Measurements from ENCODE around the gene CFAP43. TPM values are rescaled to one million over a fixed set of nuclear protein-coding genes. Genes with fewer than 3 reads are reported as not detected.

The CFAP43 gene
- total RNA-seq, 1 donor from 2014 or later: not detected

DNA sequence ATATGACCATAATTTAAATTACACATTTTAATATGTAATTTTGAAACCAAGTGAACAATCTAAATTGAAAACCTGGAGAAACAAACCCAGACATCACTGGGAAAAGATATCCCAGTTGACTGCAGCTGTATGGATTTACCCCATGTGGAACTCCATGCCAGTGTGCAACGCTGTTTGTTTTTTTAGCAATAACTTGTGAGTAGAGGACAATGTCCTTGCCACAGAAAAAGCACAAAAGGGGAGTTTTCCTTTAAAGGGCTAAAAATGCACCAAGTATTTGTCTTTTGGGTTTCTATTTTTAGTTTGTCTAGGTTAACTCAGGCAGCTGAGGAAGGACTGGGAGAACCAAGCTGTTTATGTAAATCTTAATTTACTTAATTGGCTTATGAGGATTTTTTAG, 131.4 kb downstream of the CFAP43 start:
- no peak for DNase-seq
- Histone ChIP-seq H3K9me3 (replicated peaks) (peaks cover 9% of the 10 kb centered on the region), H3K36me3 (no peaks in the 10 kb centered on the region), H3K4me3 (no peak overlapping the region), H3K4me1 (no peaks in the 10 kb centered on the region), H3K27ac (replicated peaks) (no peak overlapping the region), H3K27me3 (ENCODE audit: low read depth) (no peaks in the 10 kb centered on the region)
- intact Hi-C loops (cut with micrococcal nuclease): no loop called here
- TF ChIP-seq, protein P1, sequence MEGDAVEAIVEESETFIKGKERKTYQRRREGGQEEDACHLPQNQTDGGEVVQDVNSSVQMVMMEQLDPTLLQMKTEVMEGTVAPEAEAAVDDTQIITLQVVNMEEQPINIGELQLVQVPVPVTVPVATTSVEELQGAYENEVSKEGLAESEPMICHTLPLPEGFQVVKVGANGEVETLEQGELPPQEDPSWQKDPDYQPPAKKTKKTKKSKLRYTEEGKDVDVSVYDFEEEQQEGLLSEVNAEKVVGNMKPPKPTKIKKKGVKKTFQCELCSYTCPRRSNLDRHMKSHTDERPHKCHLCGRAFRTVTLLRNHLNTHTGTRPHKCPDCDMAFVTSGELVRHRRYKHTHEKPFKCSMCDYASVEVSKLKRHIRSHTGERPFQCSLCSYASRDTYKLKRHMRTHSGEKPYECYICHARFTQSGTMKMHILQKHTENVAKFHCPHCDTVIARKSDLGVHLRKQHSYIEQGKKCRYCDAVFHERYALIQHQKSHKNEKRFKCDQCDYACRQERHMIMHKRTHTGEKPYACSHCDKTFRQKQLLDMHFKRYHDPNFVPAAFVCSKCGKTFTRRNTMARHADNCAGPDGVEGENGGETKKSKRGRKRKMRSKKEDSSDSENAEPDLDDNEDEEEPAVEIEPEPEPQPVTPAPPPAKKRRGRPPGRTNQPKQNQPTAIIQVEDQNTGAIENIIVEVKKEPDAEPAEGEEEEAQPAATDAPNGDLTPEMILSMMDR (IDR thresholded peaks at IDR 0.05; ENCODE audit: borderline replicate concordance): no peak

DNA sequence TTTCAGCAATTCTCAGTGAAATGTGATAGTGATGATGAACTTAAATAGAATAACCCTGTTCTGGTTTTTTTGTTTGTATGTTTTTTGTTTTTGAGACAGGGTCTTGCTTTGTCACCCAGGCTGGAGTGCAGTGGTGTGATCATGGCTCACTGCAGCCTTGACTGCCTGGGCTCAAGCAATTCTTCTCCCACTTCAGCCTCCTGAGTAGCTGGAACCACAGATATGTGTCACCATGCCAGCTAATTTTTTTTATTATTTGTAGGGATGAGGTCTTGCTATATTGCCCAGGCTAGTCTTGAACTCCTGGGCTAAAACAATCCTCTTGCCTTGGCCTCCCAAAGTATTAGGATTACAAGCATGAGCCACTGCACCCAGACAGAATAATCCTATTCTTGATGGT, 132.2 kb downstream of the CFAP43 start:
- H3K4me3 ChIP-seq: no peak overlapping the region
- H3K9me3 ChIP-seq (replicated peaks): peaks cover 9% of the 10 kb centered on the region
- intact Hi-C loops (cut with micrococcal nuclease): no loop called here
- no peaks in the 10 kb centered on the region for H3K27me3 ChIP-seq (ENCODE audit: low read depth)
- no peaks in the 10 kb centered on the region for H3K4me1 ChIP-seq
- H3K36me3 ChIP-seq: no peaks in the 10 kb centered on the region
- DNase-seq: no peak
- no peak overlapping the region for H3K27ac ChIP-seq (replicated peaks)
- TF ChIP-seq, protein P1 (IDR thresholded peaks at IDR 0.05; ENCODE audit: borderline replicate concordance): no peak

DNA sequence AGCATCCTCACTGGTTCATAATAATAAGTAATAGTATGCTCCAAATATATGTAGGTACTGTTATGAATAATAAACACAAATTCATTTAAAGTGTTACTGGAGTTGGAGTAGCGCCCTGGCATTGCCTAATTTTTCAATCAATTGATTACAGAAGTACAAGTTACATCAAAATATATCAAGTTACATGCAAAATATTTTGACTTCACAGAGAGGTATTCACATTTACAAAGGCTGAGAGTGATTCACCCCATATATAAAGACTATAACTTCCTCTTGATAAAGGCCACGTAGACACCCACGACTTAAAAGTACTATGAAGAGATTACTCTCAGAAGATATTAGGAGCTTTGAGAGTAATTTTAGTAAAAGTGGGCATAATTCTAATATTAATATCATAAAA, 132.9 kb downstream of the CFAP43 start:
- Histone ChIP-seq H3K9me3 (replicated peaks) (peaks cover 9% of the 10 kb centered on the region), H3K36me3 (no peaks in the 10 kb centered on the region), H3K4me1 (no peaks in the 10 kb centered on the region), H3K27me3 (ENCODE audit: low read depth) (no peaks in the 10 kb centered on the region), H3K4me3 (no peak overlapping the region), H3K27ac (replicated peaks) (no peak overlapping the region)
- DNase-seq: no peak
- TF ChIP-seq, protein P1 (IDR thresholded peaks at IDR 0.05; ENCODE audit: borderline replicate concordance): no peak
- intact Hi-C loops (cut with micrococcal nuclease): no loop called here

DNA sequence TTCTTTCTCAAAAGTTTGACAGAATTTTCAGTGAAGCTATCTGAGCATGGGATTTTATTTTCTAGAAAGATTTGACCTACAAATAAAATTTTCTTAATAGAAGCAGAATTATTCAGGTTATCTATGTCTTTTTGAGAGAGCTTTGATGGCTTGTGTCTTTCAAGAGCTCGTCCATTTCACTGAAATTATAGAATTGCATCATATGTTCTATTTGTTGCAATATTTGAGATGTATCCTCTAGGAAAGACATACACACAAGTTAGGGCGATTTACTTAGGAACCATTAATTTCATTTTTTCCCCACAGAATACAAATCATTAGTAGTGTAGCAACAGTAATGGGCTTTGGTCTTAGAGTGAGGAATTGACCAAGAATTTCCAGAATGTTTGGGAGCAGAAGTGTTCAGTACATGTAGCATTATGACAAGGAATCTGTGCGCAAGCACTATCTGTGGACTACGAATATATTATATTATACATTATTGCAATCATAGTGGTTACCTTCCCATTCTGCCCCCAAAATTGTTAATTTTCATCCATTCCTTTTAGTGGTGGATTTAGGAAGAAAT, 133.7 kb downstream of the CFAP43 start:
- TF ChIP-seq, protein P1 (IDR thresholded peaks at IDR 0.05; ENCODE audit: borderline replicate concordance): no peak
- H3K27ac ChIP-seq (replicated peaks): no peak overlapping the region
- no peak overlapping the region for H3K4me3 ChIP-seq

DNA sequence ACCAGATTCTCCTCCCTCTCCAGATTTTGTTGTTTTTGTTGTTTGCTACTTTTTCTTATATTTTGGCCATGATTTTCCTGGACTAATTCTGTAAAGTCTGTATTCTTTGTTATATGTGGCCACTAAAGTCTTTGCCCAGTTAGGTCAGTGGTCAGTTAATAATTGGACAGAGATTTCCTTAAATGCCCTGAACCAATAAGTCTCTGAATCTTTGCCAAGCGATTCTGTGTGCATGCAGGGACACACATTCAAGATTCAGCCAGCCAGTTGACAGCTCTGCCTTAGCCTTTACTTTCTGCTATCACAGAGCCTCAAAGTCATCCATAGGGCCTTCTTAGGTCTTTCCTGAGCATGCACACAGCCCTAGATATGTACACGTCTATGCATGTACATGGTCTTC, 135.5 kb downstream of the CFAP43 start:
- no peaks in the 10 kb centered on the region for H3K4me1 ChIP-seq
- H3K9me3 ChIP-seq (replicated peaks): peaks cover 9% of the 10 kb centered on the region
- intact Hi-C loops (cut with micrococcal nuclease): no loop called here
- H3K36me3 ChIP-seq: no peaks in the 10 kb centered on the region
- DNase-seq: no peak
- H3K27me3 ChIP-seq (ENCODE audit: low read depth): no peaks in the 10 kb centered on the region
- TF ChIP-seq, protein P1 (IDR thresholded peaks at IDR 0.05; ENCODE audit: borderline replicate concordance): no peak
- H3K27ac ChIP-seq (replicated peaks): no peak overlapping the region
- H3K4me3 ChIP-seq: no peak overlapping the region

More for the DNA sequence above, 133.7 kb downstream of the CFAP43 start:
- H3K4me1 ChIP-seq: no peaks in the 10 kb centered on the region
- no peaks in the 10 kb centered on the region for H3K27me3 ChIP-seq (ENCODE audit: low read depth)
- H3K9me3 ChIP-seq (replicated peaks): peaks cover 9% of the 10 kb centered on the region
- intact Hi-C loops (cut with micrococcal nuclease): no loop called here
- H3K36me3 ChIP-seq: no peaks in the 10 kb centered on the region
- DNase-seq: no peak

Data from left ventricle myocardium inferior (tissue), 1 donor.